HG02588 (cell line): ENCODE results near the gene VIPR2.
"Not testable (repeated sequence)": the region's sequence is repeated elsewhere in the genome, so short reads cannot be mapped to it uniquely, and the experiment has no call there.

ENCODE experiments used
- ATAC-seq: cut with Tn5 transposase; IDR thresholded peaks from one replicate; pipeline ENCODE4 v1.9.1; 2021; ENCODE audit warnings: mild to moderate bottlenecking, moderate library complexity; ENCODE audit not compliant: unreplicated experiment

VIPR2 gene

DNA sequence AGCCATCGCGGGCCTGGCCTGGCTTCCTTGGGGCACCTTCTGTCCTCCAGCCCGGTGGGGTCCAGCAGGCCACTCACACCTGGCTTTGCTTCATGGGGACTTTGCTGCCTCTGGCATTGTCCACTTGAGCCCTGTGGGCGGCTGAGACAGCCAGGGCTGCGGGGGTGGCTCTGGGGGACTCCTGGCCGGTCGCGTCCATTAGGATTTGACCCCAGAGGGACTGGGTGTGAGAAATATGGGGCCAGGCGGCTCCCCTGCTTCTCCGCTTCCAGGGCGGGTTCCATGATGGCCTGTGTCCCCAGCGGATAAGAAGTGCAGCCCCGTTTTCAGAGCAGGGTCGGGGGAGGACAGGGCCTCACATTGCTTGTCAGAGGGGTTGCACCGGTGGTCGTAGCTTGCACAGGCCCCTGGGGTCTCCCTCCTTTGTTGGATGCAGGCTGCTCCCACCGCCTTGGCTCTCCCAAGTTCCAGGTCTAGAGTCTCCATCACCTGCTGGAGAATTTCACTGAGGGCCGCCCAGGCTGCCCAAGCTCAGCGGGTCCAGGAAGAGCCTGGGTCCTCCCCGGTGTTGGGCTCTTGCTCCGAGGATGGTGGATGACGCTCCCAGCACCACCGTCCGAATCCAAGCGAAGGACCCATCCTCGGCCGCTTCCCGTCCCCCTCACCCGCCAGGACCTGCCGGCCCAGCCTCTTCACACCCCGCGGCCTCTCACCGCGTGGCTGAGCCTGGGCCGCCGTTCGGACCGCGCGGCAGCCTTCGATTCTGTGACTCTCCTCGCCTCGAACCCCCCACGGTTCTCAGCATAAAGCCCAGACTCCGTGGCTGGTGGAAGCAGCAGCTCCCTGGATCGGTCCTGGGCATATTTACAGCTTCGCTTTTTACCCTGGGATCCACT, 148.2 kb downstream of the VIPR2 start:
- ATAC-seq = no peak

DNA sequence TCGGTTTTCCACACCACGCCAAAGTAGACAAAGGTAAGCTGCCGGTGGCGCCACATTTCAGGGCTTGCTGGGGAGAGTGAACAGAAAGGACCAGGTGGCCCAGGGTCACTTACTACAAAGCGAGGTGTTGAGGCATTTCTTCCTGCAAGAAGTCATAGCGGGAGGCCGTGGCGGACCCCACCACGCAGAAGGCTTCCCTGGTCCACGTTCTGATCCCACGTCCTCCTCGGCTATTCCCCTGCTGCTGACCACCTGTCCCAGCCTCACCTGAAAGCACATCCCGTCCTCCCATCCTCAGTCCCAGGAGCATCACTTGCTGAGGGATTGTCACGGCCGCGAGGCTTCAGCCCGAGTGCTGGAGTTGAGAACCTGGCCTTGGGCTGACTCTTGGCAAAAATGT, 149.2 kb downstream of the VIPR2 start:
- ATAC-seq = no peak

DNA sequence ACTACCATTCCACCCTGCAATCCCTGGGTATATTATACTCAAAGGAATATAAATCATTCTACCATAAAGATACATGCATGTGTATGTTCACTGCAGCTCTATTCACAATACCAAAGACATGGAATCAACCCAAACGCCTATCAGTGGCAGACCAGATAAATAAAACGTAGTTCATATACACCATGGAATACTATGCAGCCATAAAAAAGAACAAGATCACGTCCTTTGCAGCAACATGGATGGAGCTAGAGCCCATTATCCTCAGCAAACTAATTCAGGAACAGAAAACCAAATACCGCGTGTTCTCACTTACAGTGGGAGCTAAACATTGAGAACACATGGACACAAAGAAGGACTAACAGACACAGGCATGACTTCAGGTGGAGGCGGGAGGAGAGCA, 150.0 kb downstream of the VIPR2 start:
- ATAC-seq = no peak

DNA sequence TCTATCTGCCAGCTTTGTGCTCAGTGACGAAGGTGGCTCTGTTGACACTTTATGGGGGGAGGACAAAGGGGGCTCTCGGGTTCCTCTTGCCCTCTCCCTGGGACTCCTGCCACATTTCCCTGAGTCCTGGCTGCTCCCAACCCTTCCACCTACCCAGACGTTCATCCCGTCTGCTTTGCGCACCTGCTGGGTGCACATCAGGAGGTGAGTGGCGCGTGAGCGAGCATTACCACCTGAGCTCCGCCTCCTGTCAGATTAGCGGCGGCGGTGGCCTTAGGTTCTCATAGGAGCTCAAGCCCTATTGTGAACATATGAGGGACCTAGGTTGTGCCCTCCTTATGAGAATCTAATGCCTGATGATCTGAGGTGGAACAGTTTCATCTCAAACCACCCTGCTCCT, 151.1 kb downstream of the VIPR2 start:
- no peak for ATAC-seq

DNA sequence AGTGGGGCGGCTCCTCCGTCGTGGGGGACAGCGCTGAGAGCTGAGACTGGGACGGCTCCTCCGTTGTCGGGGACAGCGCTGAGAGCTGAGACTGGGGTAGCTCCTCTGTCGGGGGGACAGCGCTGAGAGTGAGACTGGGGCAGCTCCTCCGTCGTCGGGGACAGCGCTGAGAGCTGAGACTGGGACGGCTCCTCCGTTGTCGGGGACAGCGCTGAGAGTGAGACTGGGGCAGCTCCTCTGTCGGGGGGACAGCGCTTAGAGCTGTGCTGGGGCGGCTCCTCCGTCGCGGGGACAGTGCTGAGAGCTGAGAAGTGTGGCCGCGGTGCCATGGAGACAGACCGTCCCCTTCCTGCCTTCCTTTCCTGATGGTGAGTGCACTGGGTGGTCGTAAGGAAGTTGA, 151.9 kb downstream of the VIPR2 start:
- no peak for ATAC-seq

DNA sequence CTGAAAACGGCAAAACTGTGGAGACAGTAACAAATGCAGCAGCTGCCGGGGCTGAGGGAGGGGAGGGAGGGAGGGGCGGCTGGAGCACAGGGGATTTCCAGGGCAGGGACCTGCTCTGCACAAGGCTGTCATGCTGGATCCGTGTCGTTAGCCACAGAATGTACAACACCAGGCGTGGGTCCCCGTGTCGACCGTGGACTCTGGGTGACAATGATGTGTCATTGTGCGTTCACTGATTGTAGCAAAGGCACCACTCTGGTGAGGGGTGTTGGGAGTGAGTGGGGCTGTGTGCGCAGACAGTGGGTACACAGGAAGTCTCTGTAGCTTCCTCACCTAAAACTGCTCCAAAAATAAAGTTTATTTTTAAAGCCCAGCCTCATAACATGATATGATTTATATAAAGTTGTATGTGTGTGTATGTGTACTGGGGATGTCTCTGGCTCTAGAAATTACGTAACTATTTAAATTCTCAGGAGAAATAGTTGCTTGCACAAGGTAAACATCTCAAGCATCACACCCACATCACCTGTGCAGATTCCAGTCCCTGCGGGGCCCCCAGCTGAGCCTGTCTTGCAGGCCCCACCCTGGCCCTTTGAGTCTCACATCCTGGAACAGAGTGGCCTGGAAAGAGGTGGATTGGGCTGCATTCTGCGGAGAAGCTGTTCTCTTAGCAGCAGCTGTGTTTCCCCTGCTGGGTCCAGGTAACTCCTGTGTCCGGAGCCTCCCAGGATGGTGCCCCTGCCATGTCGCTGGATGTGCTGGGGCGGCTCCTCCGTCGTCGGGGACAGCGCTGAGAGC, 152.6 kb downstream of the VIPR2 start:
- ATAC-seq = no peak

DNA sequence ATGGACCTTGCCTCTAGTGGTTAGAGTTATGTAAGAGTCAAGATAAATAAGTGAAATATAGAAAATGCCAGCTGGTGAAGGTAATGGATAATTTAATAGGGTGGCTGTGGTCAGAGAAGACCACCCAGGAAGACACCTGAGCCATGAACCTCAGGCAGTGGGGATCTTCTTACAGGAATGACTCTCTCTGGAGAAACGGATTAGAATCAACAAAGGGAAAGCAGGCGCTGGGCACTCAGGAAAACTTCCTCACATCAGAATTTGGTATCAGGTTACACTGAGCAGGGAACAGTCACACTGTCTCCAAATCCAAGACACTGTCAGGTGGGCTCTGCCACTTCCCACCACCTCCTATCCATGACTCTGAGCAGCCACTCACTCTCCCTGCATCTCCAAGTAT, 155.7 kb downstream of the VIPR2 start:
- no peak for ATAC-seq

DNA sequence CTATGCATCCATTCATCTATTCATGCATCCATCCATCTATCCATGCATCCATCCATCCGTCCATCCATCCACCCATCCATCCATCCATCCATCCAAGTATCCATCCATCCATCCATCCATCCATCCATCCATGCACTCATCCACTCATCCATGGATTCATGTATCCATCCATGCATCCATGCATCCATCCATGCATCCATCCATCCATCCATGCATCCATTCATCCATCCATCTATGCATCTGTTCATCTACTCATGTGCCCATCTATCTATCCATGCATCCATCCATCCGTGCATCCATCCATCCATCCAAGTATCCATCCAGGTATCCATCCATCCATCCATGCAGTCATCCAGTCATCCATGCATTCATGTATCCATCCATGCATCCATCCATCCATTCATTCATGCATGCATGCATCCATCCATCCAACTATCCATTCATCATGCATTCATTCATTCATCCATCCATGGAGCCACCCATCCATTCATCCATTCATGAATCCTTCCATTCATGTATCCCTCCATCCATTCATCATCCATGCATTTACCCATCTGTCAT, 156.3 kb downstream of the VIPR2 start:
- ATAC-seq = no peak

DNA sequence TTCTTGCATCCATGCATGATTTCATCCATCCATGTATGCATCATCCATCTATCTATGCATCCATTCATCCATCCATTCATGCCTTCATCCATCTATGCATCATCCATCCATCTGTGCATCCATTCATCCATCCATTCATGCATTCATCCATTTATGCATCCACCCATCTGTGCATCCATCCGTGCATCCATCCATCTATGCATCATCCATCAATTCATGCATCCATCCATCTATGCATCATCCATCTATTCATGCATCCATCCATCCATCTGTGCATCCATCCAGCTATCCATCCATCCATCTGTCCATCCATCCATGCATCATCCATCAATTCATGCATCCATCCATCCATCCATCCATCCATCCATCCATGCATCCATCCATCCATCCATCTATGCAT, 157.0 kb downstream of the VIPR2 start:
- ATAC-seq = no peak

DNA sequence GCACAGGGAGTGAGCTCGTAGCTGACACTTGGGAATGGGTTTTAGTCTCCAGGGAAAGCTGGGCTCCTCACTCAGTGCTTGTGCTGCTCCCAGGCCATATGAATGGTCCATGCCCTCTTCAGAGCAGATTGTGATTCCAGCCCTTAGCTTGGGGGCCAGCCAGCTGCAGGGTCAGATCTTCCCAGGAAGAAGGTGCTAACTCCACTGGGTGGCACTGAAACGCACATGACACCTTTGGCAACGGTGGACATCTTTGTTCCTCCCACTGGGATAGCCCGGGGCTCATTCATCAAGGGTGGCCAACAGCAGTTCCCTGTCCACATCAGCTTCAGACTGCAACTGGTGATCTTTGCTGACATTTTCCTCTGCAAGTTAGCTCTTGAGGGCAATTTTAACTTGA, 159.1 kb downstream of the VIPR2 start:
- ATAC-seq = no peak

DNA sequence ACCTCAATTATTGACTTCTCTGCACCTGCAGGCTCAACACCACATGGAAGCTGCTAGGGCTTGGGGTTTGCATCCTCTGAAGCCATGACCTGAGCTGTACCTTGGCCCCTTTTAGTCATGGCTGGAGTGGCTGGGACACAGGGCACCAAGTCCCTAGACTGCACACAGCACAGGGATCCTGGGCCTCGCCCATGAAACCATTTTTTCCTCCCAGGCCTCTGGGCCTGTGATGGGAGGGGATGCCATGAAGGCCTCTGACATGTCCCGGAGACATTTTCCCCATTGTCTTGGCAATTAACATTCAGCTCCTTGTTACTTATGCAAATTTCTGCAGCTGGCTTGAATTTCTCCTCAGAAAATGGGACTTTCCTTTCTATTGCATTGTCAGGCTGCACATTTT, 160.7 kb downstream of the VIPR2 start:
- not testable (repeated sequence) for ATAC-seq

DNA sequence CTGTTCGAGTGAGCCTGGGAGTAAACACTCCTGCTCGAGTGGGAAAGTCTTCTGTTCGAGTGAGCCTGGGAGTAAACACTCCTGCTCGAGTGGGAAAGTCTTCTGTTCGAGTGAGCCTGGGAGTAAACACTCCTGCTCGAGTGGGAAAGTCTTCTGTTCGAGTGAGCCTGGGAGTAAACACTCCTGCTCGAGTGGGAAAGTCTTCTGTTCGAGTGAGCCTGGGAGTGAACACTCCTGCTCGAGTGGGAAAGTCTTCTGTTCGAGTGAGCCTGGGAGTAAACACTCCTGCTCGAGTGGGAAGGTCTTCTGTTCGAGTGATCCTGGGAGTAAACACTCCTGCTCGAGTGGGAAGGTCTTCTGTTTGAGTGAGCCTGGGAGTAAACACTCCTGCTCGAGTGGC, 162.6 kb downstream of the VIPR2 start:
- not testable (repeated sequence) for ATAC-seq

DNA sequence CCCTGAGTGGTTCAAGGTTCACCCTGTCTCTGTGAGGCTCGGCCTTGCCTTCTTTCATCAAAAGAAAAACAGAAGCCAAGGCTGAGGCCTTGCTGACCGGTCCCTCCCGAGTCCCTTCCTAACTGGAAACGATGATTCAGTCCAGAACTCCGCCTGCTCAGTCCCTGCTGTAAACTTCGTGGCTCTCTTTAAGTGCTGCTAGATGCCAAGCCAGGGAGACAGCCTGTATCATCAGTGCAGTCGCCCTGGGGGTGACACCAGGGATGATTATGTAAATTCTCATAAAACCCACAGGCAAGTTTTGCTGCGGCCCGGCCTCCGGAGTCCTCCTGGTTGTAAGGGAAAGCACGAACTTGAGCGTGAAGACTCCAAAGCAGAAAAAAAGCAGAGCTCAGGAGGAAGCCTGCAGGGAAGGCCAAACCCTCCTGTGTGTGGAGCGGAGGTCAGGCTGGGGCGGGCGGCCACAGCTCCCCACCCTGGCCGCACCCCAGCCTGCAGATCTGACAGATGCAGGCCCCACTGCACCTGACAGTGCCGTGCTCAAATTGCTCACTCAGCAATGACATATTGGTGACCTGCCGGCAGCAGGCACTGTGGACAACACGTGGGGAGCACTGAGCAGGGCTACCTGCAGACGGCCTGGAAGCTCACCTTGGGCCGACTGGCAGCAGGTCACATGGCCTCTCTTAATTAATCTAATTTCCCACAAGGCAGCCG, 164.9 kb downstream of the VIPR2 start:
- no peak for ATAC-seq

DNA sequence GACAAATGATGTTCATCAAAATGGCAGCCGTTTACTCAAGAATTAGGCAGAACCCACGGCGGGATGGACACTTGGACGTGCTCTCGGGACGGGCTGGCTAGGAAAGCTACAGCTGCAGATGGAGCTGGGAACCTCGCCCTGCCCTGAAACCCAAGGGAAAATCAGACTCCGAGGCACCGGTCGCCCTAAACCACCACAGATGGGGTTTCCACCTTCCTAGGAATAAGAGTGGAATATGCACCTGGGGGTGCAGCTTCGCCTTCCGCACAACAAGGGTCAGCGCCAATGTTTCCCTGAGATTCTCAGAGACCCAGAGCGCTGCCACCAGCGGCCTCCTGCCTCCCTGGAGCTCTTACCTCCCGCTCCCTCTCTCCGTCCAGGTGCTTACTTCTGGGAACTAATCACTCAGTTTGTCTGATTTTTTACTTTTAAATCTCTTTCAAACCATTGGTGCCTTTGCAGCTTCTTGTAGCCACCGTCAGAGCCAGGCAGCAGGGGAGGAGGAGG, 165.6 kb downstream of the VIPR2 start:
- no peak for ATAC-seq
